ENCODE measurements around the gene RPUSD4. TPM values are rescaled to one million over a fixed set of nuclear protein-coding genes. Genes with fewer than 3 reads are reported as not detected.

The RPUSD4 gene
- total RNA-seq, 1 donor from 2014 or later: 58.2 TPM

GRCh38 chr11:126162306-126163030, 49.0 kb downstream of the RPUSD4 start:
- ChIA-PET CTCF (no interaction called here), POLR2A (no interaction called here)
- no peak for TF ChIP-seq CTCF (IDR thresholded peaks at IDR 0.05)
- ATAC-seq (ENCODE audit: low read depth) (no peak), DNase-seq (no peak)
- intact Hi-C loops (cut with micrococcal nuclease): no loop called here
- Mint-ChIP-seq H3K27me3 (peaks cover 6% of the 10 kb centered on the region), H3K9me3 (no peaks in the 10 kb centered on the region), H3K36me3 (ENCODE audit: low read depth) (no peaks in the 10 kb centered on the region), H3K4me1 (no peaks in the 10 kb centered on the region), H3K4me3 (no peak overlapping the region), H3K27ac (no peak overlapping the region)

GRCh38 chr11:126161023-126161391, 50.4 kb downstream of the RPUSD4 start:
- Mint-ChIP-seq H3K4me1 (no peaks in the 10 kb centered on the region), H3K9me3 (no peaks in the 10 kb centered on the region), H3K4me3 (no peak overlapping the region), H3K36me3 (ENCODE audit: low read depth) (no peaks in the 10 kb centered on the region), H3K27ac (no peak overlapping the region), H3K27me3 (peaks cover 6% of the 10 kb centered on the region)
- ATAC-seq (ENCODE audit: low read depth): no peak
- no peak for DNase-seq
- no peak for TF ChIP-seq CTCF (IDR thresholded peaks at IDR 0.05)
- intact Hi-C loops (cut with micrococcal nuclease): no loop called here
- ChIA-PET CTCF (no interaction called here), POLR2A (no interaction called here)

GRCh38 chr11:126160345-126161022, 51.0 kb downstream of the RPUSD4 start:
- ChIA-PET POLR2A (no interaction called here), CTCF (no interaction called here)
- Mint-ChIP-seq H3K36me3 (ENCODE audit: low read depth) (no peaks in the 10 kb centered on the region), H3K4me1 (no peaks in the 10 kb centered on the region), H3K4me3 (no peak overlapping the region), H3K27ac (no peak overlapping the region), H3K27me3 (peaks cover 2% of the 10 kb centered on the region), H3K9me3 (no peaks in the 10 kb centered on the region)
- ATAC-seq (ENCODE audit: low read depth) (no peak), DNase-seq (no peak)
- no peak for TF ChIP-seq CTCF (IDR thresholded peaks at IDR 0.05)
- intact Hi-C loops (cut with micrococcal nuclease): no loop called here

- intact Hi-C loops (cut with micrococcal nuclease): no loop called here
- ATAC-seq (ENCODE audit: low read depth) (no peak), DNase-seq (no peak)
- H3K27me3 Mint-ChIP-seq: no peaks in the 10 kb centered on the region
- ChIA-PET POLR2A (no interaction called here), CTCF (no interaction called here)
- no peak for TF ChIP-seq CTCF (IDR thresholded peaks at IDR 0.05)
- no peak overlapping the region for H3K27ac Mint-ChIP-seq
- H3K9me3 Mint-ChIP-seq: no peaks in the 10 kb centered on the region
- H3K4me1 Mint-ChIP-seq: no peaks in the 10 kb centered on the region
- no peak overlapping the region for H3K4me3 Mint-ChIP-seq
- no peaks in the 10 kb centered on the region for H3K36me3 Mint-ChIP-seq (ENCODE audit: low read depth)
Measured at GRCh38 chr11:126159719-126160344, 51.6 kb downstream of the RPUSD4 start.

GRCh38 chr11:126158054-126158791, 53.2 kb downstream of the RPUSD4 start:
- Mint-ChIP-seq H3K27ac (no peak overlapping the region), H3K27me3 (no peaks in the 10 kb centered on the region), H3K4me3 (no peak overlapping the region), H3K36me3 (ENCODE audit: low read depth) (no peaks in the 10 kb centered on the region), H3K4me1 (no peaks in the 10 kb centered on the region), H3K9me3 (no peaks in the 10 kb centered on the region)
- ChIA-PET CTCF (no interaction called here), POLR2A (no interaction called here)
- TF ChIP-seq CTCF (IDR thresholded peaks at IDR 0.05): no peak
- no peak for DNase-seq
- no peak for ATAC-seq (ENCODE audit: low read depth)
- intact Hi-C loops (cut with micrococcal nuclease): no loop called here

All from activated B cell treated with CpG ODN at 0.5 μM for 24 hours (primary cell).